Omental fat pad (tissue), 4 donors: ENCODE measurements around the gene CYB561D1. TPM values are rescaled to one million over a fixed set of nuclear protein-coding genes. Genes with fewer than 3 reads are reported as not detected.

Experiments used
- ATAC-seq: fragments of 150-250 bp; one replicate; pipeline ENCODE4 v1.9.1; 2016; ENCODE audit warnings: mild to moderate bottlenecking, moderate library complexity; ENCODE audit not compliant: low FRiP score
- DNase-seq: peaks from one replicate; pipeline ENCODE4 v3.0.0-alpha.2; 2019; ENCODE audit warnings: low spot score
- total RNA-seq, 4 donors: library from RNA; depleted of rRNA; stranded (reverse); fragments of >200 nt; gene quantifications; one replicate each; pipeline ENCODE4 v1.1.0, GENCODE V29; 2016
- TF ChIP-seq, protein P1 (sequence below), 3 donors: fragments of 450-650 bp; IDR thresholded peaks; one replicate each; pipeline ENCODE4 v1.5.1; 2016 to 2017; ENCODE audit warnings: antibody characterized with exemption in 3 of 3, mild to moderate bottlenecking in 3 of 3, moderate library complexity in 2 of 3

CYB561D1 gene
- total RNA-seq, 4 donors from 2014 or later = 6.1 to 12.0 (median 8.4) TPM

DNA sequence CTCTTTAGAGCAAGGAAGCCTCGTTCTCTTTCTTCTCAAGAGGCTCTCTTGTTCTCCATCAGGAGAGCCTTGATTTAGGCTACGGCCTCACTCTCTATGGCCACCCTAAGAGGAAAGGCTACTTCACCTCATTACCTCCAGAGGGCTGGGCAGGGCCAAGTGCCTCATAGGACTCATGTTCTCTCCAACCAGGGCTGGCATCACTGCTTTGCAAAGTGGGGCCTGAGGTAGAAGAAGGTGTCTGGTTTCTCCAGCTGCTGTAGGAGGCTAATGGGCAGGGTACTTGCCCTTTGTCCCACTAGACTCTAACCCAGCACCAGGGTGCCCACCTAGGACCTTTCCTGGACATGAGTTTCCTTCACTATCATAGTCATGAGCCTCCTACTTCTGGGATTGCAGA is 12.2 kb upstream of the CYB561D1 start:
- ATAC-seq (no peak), DNase-seq (no peak)
- TF ChIP-seq, protein P1, sequence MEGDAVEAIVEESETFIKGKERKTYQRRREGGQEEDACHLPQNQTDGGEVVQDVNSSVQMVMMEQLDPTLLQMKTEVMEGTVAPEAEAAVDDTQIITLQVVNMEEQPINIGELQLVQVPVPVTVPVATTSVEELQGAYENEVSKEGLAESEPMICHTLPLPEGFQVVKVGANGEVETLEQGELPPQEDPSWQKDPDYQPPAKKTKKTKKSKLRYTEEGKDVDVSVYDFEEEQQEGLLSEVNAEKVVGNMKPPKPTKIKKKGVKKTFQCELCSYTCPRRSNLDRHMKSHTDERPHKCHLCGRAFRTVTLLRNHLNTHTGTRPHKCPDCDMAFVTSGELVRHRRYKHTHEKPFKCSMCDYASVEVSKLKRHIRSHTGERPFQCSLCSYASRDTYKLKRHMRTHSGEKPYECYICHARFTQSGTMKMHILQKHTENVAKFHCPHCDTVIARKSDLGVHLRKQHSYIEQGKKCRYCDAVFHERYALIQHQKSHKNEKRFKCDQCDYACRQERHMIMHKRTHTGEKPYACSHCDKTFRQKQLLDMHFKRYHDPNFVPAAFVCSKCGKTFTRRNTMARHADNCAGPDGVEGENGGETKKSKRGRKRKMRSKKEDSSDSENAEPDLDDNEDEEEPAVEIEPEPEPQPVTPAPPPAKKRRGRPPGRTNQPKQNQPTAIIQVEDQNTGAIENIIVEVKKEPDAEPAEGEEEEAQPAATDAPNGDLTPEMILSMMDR (IDR thresholded peaks at IDR 0.05) = no peak

DNA sequence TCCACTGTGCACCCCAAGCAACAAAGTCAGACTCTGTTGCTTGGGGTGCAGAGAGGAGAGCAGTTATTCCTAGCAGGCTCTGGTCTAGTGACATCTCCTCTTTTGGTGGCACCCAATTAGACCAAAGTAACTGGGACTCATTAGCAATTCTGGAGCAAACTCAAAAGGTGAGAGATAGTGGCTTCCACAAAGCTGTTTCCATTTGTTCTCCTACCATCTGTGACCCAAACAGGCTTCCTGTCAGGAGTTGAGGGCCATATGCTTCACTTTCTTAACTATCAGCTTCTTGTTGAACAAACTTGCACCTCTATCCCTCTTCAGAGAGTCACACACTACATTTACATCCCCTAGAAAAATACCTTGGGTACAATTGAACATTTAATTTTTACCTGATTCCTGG is 11.7 kb upstream of the CYB561D1 start:
- TF ChIP-seq, protein P1 (IDR thresholded peaks at IDR 0.05) = no peak
- no peak for ATAC-seq

GRCh38 chr1:109482791-109483671 is 10.9 kb upstream of the CYB561D1 start:
- DNase-seq (no peak), ATAC-seq (peak; percentile 33)
- TF ChIP-seq, protein P1 (IDR thresholded peaks at IDR 0.05) = no peak

More for the DNA sequence above, 11.7 kb upstream of the CYB561D1 start:
- no peak for DNase-seq

DNA sequence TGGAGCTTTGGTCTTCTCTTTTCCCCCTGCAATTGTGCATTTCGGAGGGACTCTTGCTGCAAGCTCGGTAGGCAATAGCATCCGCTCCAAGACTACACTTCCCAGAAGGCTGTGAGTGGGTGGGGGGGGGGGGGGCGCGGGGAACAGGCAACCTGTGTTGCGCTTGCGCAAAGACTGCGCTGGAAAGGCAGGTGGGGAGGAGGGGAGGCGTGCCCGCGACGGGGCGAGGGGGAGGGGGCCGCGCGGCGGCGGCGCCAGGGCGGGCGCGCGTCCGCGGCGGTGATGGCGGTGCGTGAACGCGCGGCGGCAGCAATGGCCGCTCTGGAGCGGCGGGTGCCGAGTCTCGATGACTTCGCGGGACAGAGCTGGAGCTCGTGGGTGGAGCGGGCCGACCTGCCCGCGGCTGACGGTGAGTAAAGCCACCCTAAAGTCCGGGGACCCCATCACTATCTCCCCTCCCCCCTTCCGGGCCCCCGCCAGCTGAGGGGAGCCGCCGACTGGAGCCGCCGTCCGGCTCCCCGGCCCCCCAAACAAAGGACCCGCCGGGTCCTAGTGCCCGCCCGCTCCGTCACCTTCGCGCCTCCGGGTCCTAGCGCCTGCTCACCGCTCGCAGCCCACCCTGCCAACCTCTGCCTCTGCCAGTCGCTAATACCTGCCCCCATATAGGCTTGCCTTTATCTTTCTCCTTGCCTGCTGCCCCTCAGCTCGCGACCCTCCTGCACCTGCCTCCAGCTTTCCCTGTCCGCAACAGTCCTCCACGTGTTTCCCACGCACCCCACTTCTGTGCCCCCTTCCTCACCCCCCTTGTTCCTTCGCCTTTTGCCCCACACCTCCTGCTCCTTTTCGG is 10.0 kb upstream of the CYB561D1 start, which contains the start of gene ATXN7L2:
Gene ATXN7L2, plus strand, starts transcription at position 234 of the 847 bp plus-strand sequence. Its CDS starts 49 bp downstream, at position 283.
- DNase-seq (no peak), ATAC-seq (peak; percentile 92)
- TF ChIP-seq, protein P1 (IDR thresholded peaks at IDR 0.05) = no peak

DNA sequence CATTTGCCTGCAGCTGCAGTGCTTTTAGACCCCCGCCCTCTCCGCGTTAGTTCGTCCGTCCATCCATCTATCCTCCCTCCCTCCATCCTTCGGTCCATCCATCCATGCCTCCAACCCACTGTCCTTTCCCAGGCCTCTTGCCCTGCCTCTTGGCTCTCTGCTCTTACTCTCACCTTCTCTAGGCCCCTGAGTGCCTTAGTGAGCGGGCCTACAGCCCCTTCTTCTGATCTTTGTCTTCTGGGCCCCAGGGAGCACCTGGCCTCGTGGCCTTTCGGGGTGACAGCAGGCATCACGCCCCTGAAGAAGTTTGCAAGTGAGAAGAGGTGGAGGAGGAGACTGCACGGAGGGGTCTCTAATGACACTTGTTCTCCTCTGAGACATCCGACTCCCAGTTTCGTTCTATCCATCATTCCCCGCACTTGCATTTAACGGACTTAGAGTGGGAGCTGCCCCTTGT is 9.3 kb upstream of the CYB561D1 start:
- TF ChIP-seq, protein P1 (IDR thresholded peaks at IDR 0.05) = no peak
- DNase-seq (no peak), ATAC-seq (no peak)

- TF ChIP-seq, protein P1 (IDR thresholded peaks at IDR 0.05) = no peak
- DNase-seq (no peak), ATAC-seq (no peak)
These were observed 8.9 kb upstream of the CYB561D1 start for GRCh38 chr1:109485001-109485400.
